HepG2 (cell line): ENCODE measurements around the gene CBLN3. TPM values are rescaled to one million over a fixed set of nuclear protein-coding genes. Genes with fewer than 3 reads are reported as not detected.

ENCODE experiments used
- AFF4 ChIP-seq: sonication (generic); formaldehyde crosslinking; IDR thresholded peaks from 2 replicates; pipeline ENCODE4 v1.4.0; 2020; ENCODE audit warnings: missing genetic modification reagents
- FOXO4 ChIP-seq: sonication (generic); formaldehyde crosslinking; conservative IDR thresholded peaks from 2 replicates; pipeline ENCODE4 v1.8.1; 2023; ENCODE audit warnings: missing genetic modification reagents
- HHEX ChIP-seq: IDR thresholded peaks from 2 replicates; pipeline ENCODE4 v1.6.1; 2016; ENCODE audit warnings: control low read depth
- HOMEZ ChIP-seq: IDR thresholded peaks from 2 replicates; pipeline ENCODE4 v1.6.1; 2016; ENCODE audit warnings: low read depth
- PHF21A ChIP-seq: sonication (generic); formaldehyde crosslinking; IDR thresholded peaks from 2 replicates; pipeline ENCODE4 v1.5.0; 2020; ENCODE audit warnings: mild to moderate bottlenecking, missing genetic modification reagents
- REL ChIP-seq: sonication (generic); formaldehyde crosslinking; conservative IDR thresholded peaks from 2 replicates; pipeline ENCODE4 v1.8.0; 2022; ENCODE audit warnings: mild to moderate bottlenecking, missing genetic modification reagents, moderate library complexity
- SNAPC2 ChIP-seq: sonication (generic); formaldehyde crosslinking; IDR thresholded peaks from 2 replicates; pipeline ENCODE4 v1.8.1; 2022; ENCODE audit warnings: mild to moderate bottlenecking, missing genetic modification reagents
- SUZ12 ChIP-seq: fragments of 150-350 bp; IDR thresholded peaks from 2 replicates; pipeline ENCODE4 v1.6.1; 2014; ENCODE audit warnings: low read depth, low read length
- TBL1XR1 ChIP-seq: fragments of 150-350 bp; IDR thresholded peaks from 2 replicates; pipeline ENCODE4 v1.6.1; 2014; ENCODE audit warnings: borderline replicate concordance, low read length; ENCODE audit not compliant: partially characterized antibody
- ZBTB40 ChIP-seq, 2 experiments: fragments of 450-650 bp in 1 of 2; sonication (generic) in 1 of 2; formaldehyde crosslinking in 1 of 2; IDR thresholded peaks; 2 replicates each; pipeline versions ENCODE4 v1.6.1 to v1.8.0; 2016 to 2022; ENCODE audit warnings: antibody characterized with exemption in 1 of 2, mild to moderate bottlenecking in 1 of 2, missing genetic modification reagents in 1 of 2
- polyA plus RNA-seq, 8 experiments: library from polyadenylated mRNA; depleted of rRNA in 3 of 8; stranded (reverse) in 7 of 8; unstranded in 1 of 8; fragments of >200 nt; fragmentation: Illumina TruSeq in 4 of 8; extraction: Trizol in 4 of 8; gene quantifications; 2 replicates each; pipeline versions ENCODE4 v1.2.1 to v1.2.3, GENCODE V29; 2011 to 2016; ENCODE audit warnings: low read depth in 4 of 8, missing spikeins in 1 of 8, mixed read lengths in 1 of 8; ENCODE audit not compliant: insufficient read depth in 1 of 8
- total RNA-seq, 5 experiments: library from RNA; depleted of rRNA; stranded (reverse); fragments of >200 nt; fragmentation: Illumina TruSeq; extraction: Trizol; gene quantifications; 2 replicates each; pipeline ENCODE4 v1.2.3, GENCODE V29; 2016; ENCODE audit warnings: low read depth in 1 of 5

CBLN3 gene
- total and polyA plus RNA-seq, 2 of the 13 experiments (the other 11 are each of a cell fraction or from before 2014, with no cell fraction given), result 0.66 to 0.98 TPM

GRCh38 chr14:24426912-24427536 is 2.4 kb downstream of the CBLN3 start (continued):
- no peak for TF ChIP-seq AFF4 (CRISPR knock-in tag)
- peak; percentile 33; the same call in 1 of the 2 replicates for TF ChIP-seq HHEX
- no peak for TF ChIP-seq ZBTB40 (IDR thresholded peaks at IDR 0.05)
- TF ChIP-seq ZBTB40 (CRISPR knock-in tag; IDR thresholded peaks at IDR 0.05), result peak; percentile 52; the same call in 1 of the 2 replicates
- no peak for TF ChIP-seq PHF21A
- no peak for TF ChIP-seq REL (CRISPR knock-in tag)
- no peak; the same call in 1 of the 2 replicates for TF ChIP-seq SNAPC2 (CRISPR knock-in tag)
- peak; percentile 69 for TF ChIP-seq HOMEZ (CRISPR knock-in tag)
- no peak for TF ChIP-seq FOXO4 (CRISPR knock-in tag)
- TF ChIP-seq SUZ12, result no peak
- TF ChIP-seq TBL1XR1, result no peak
